IMR-90 (cell line): ENCODE data around the gene GRIA4. TPM values are rescaled to one million over a fixed set of nuclear protein-coding genes. Genes with fewer than 3 reads are reported as not detected.

Experiments
- ATAC-seq: fragments of 200-7000 bp; cut with Tn5 transposase; 2 replicates; pipeline ENCODE4 v1.9.1; 2020; ENCODE audit warnings: low read depth, mild to moderate bottlenecking, moderate library complexity
- BruUV-seq: library from RNA; stranded (reverse); fragments of 400-500 nt; replicated peaks from 2 replicates; lab custom pipeline; 2021; lab: Mats Ljungman, UMichigan
- CTCF ChIA-PET: fragments of 300-600 bp; formaldehyde crosslinking; extraction: SDS; loops from one replicate; lab custom pipeline; 2021; ENCODE audit warnings: antibody characterized with exemption; lab: Yijun Ruan, JAX
- POLR2A ChIA-PET: fragments of 300-600 bp; sonication (Branson Sonifier 250); formaldehyde crosslinking; loops from one replicate; lab custom pipeline; 2022; ENCODE audit warnings: antibody characterized with exemption; ENCODE audit not compliant: unreplicated experiment; lab: Charles Lee
- DNase-seq: peaks from one replicate; pipeline ENCODE4 v3.0.0; 2013
- H2AFZ ChIP-seq: replicated peaks from 2 replicates; pipeline ENCODE3; 2013; ENCODE audit warnings: low read length, mild to moderate bottlenecking; ENCODE audit not compliant: poor library complexity
- H2AK5ac ChIP-seq: 2 replicates; pipeline ENCODE4 v1.6.1; 2013; ENCODE audit warnings: low read depth, low read length, inconsistent platforms
- H2AK9ac ChIP-seq: replicated peaks from 2 replicates; pipeline ENCODE3; 2013; ENCODE audit warnings: mild to moderate bottlenecking, low read depth, low read length, moderate library complexity; ENCODE audit not compliant: poor library complexity
- H2BK120ac ChIP-seq: 2 replicates; pipeline ENCODE4 v1.6.1; 2013; ENCODE audit warnings: low read depth, low read length, inconsistent platforms
- H2BK15ac ChIP-seq: 3 replicates; pipeline ENCODE4 v1.6.1; 2013; ENCODE audit warnings: low read depth, low read length, inconsistent platforms
- H2BK20ac ChIP-seq: 2 replicates; pipeline ENCODE4 v1.6.1; 2013; ENCODE audit warnings: low read depth, mild to moderate bottlenecking, inconsistent platforms, low read length, moderate library complexity
- H2BK5ac ChIP-seq: 2 replicates; pipeline ENCODE4 v1.6.1; 2013; ENCODE audit warnings: mild to moderate bottlenecking, low read depth, low read length, inconsistent platforms; ENCODE audit not compliant: poor library complexity, severe bottlenecking
- H3K14ac ChIP-seq: replicated peaks from 2 replicates; pipeline ENCODE4 v1.6.1; 2013; ENCODE audit warnings: low read depth, low read length, inconsistent platforms
- H3K18ac ChIP-seq: 2 replicates; pipeline ENCODE4 v1.6.1; 2013; ENCODE audit warnings: low read depth, low read length, control low read depth
- H3K23ac ChIP-seq: 2 replicates; pipeline ENCODE4 v1.6.1; 2013; ENCODE audit warnings: low read depth, low read length, inconsistent platforms
- H3K27ac ChIP-seq: 2 replicates; pipeline ENCODE4 v1.5.1; 2013; ENCODE audit warnings: mild to moderate bottlenecking, control low read depth, low read length; ENCODE audit not compliant: insufficient read depth
- H3K27me3 ChIP-seq: 2 replicates; pipeline ENCODE4 v1.6.1; 2013; ENCODE audit warnings: low read length; ENCODE audit not compliant: control insufficient read depth, insufficient read depth
- H3K36me3 ChIP-seq: 2 replicates; pipeline ENCODE4 v1.6.1; 2013; ENCODE audit warnings: low read length, mixed read lengths; ENCODE audit not compliant: control insufficient read depth, insufficient read depth
- H3K4ac ChIP-seq: 2 replicates; pipeline ENCODE4 v1.6.1; 2013; ENCODE audit warnings: low read depth, low read length, inconsistent platforms
- H3K4me1 ChIP-seq: 2 replicates; pipeline ENCODE4 v1.6.1; 2013; ENCODE audit warnings: low read length, mixed read lengths; ENCODE audit not compliant: control insufficient read depth, insufficient read depth
- H3K4me2 ChIP-seq: 2 replicates; pipeline ENCODE4 v1.6.1; 2013; ENCODE audit warnings: low read depth, mild to moderate bottlenecking, control low read depth, low read length, moderate library complexity
- H3K4me3 ChIP-seq: 2 replicates; pipeline ENCODE4 v1.5.1; 2013; ENCODE audit warnings: low read depth, mild to moderate bottlenecking, control low read depth, low read length, moderate library complexity; ENCODE audit not compliant: insufficient read depth
- H3K56ac ChIP-seq: 2 replicates; pipeline ENCODE4 v1.6.1; 2013; ENCODE audit warnings: low read length, inconsistent platforms; ENCODE audit not compliant: insufficient read depth; ENCODE audit errors: extremely low read depth
- H3K79me1 ChIP-seq, 2 experiments: 2 replicates each; pipeline ENCODE4 v1.6.1; 2013; ENCODE audit warnings: low read length in 2 of 2, inconsistent platforms in 1 of 2, low read depth in 1 of 2
- H3K9ac ChIP-seq: 2 replicates; pipeline ENCODE4 v1.6.1; 2013; ENCODE audit warnings: low read depth, low read length, control low read depth
- H3K9me1 ChIP-seq: 2 replicates; pipeline ENCODE4 v1.6.1; 2013; ENCODE audit warnings: low read length, inconsistent platforms; ENCODE audit not compliant: insufficient read depth
- H3K9me3 ChIP-seq: 2 replicates; pipeline ENCODE4 v1.6.1; 2013; ENCODE audit warnings: low read length; ENCODE audit not compliant: control insufficient read depth, insufficient read depth
- H4K20me1 ChIP-seq: 2 replicates; pipeline ENCODE4 v1.6.1; 2013; ENCODE audit warnings: low read length, inconsistent platforms; ENCODE audit not compliant: insufficient read depth
- H4K5ac ChIP-seq: 2 replicates; pipeline ENCODE4 v1.6.1; 2013; ENCODE audit warnings: mild to moderate bottlenecking, low read depth, low read length, control low read depth
- H4K8ac ChIP-seq, 2 experiments: 2 replicates each; pipeline ENCODE4 v1.6.1; 2013; ENCODE audit warnings: low read depth in 2 of 2, low read length in 2 of 2, control low read depth in 1 of 2, inconsistent platforms in 1 of 2
- H4K91ac ChIP-seq: 2 replicates; pipeline ENCODE4 v1.6.1; 2013; ENCODE audit warnings: low read depth, low read length, inconsistent platforms; ENCODE audit not compliant: insufficient read depth
- CEBPB ChIP-seq: IDR thresholded peaks from 2 replicates; pipeline ENCODE4 v1.6.1; 2012; ENCODE audit warnings: low read depth, low read length, improper control_type of control experiment
- RCOR1 ChIP-seq: IDR thresholded peaks from 2 replicates; pipeline ENCODE4 v1.6.1; 2012; ENCODE audit warnings: mild to moderate bottlenecking, low read length, improper control_type of control experiment; ENCODE audit not compliant: insufficient replicate concordance
- WGBS, 2 experiments: methylation state at CpG; one replicate each; pipeline versions ENCODE4 v1.1.5 to v1.1.7; 2013; ENCODE audit warnings: missing lambda C conversion rate in 2 of 2; ENCODE audit not compliant: insufficient read length in 1 of 2; ENCODE audit errors: extremely low coverage in 2 of 2; 5-methylcytosine and 5-hydroxymethylcytosine counted together
- dilution Hi-C: fragments of 300-500 bp; cut with HindIII; formaldehyde crosslinking; loops from one replicate; pipeline ENCODE4 v1.14.3; 2018; ENCODE audit warnings: low sequenced_read_pairs; ENCODE audit not compliant: unreplicated experiment
- in situ Hi-C: fragments of 300-500 bp; cut with MboI; formaldehyde crosslinking; loops from 3 replicates; pipeline ENCODE4 v1.14.3; 2019; ENCODE audit warnings: low sequenced_read_pairs, inconsistent platforms, mixed read lengths
- intact Hi-C: fragments of 100-400 bp; cut with micrococcal nuclease; formaldehyde crosslinking; loops from 2 replicates; pipeline ENCODE4 v1.10.0; 2022
- polyA plus RNA-seq, 3 experiments: library from polyadenylated mRNA; depleted of rRNA; stranded (reverse); fragments of >200 nt; gene quantifications; 2 replicates each; pipeline ENCODE4 v1.2.3, GENCODE V29; 2012; ENCODE audit warnings: low replicate concordance in 1 of 3
- total RNA-seq: library from RNA; depleted of rRNA; stranded (reverse); fragments of >200 nt; gene quantifications from 2 replicates; pipeline ENCODE4 v1.2.3, GENCODE V29; 2012

The GRIA4 gene
- total and polyA plus RNA-seq, 2 of the 4 experiments (the other 2 are of a cell fraction) = 0.36 to 1.0 TPM

- H3K4me1 ChIP-seq = no peaks in the 10 kb centered on the region
- H3K23ac ChIP-seq = no peak overlapping the region
- WGBS, 2 experiments = 70% methylated on average over 3 of the region's 8 CpGs; no CpG with 5 or more reads in 1 of the 2 experiments
- H2BK120ac ChIP-seq = no peak overlapping the region
- intact Hi-C loops (no loop called here), dilution Hi-C loops (no loop called here), in situ Hi-C loops (loop anchor here (25.0 kb wide), 1 partner anchor 933 kb away; no protein-coding TSS in a partner anchor)
- H2AK5ac ChIP-seq = no peak overlapping the region
- no peak overlapping the region for H2BK15ac ChIP-seq
- no peak overlapping the region for H3K18ac ChIP-seq
- H2BK20ac ChIP-seq = no peak overlapping the region
- H3K27ac ChIP-seq = no peak overlapping the region
- no peak overlapping the region for H3K14ac ChIP-seq
- no peak overlapping the region for H4K5ac ChIP-seq
- DNase-seq (no peak), ATAC-seq (no peak)
- no peak overlapping the region for H2AK9ac ChIP-seq
- no peaks in the 10 kb centered on the region for H3K9me3 ChIP-seq
- H3K56ac ChIP-seq = no peak overlapping the region
- no peaks in the 10 kb centered on the region for H3K27me3 ChIP-seq
- no peak overlapping the region for H2BK5ac ChIP-seq
- no peak for TF ChIP-seq RCOR1
- TF ChIP-seq CEBPB = 0 out of 2 replicates have a peak, but pooled peaks have one; percentile 37
- CTCF ChIA-PET = interaction anchor here (1.4 kb wide), 1 partner anchor 8 kb away, joined by 4 read pairs; no protein-coding TSS in a partner anchor
- H4K8ac ChIP-seq = no peak overlapping the region
- no peak overlapping the region for H3K4ac ChIP-seq
- H4K91ac ChIP-seq = no peak overlapping the region; the same call in 1 of the 2 replicates
- H3K9ac ChIP-seq = no peak overlapping the region
- POLR2A ChIA-PET = no interaction called here
- H4K20me1 ChIP-seq = no peaks in the 10 kb centered on the region
- H2AFZ ChIP-seq = no peak overlapping the region
- no peaks in the 10 kb centered on the region; the same call in 1 of the 2 replicates for H3K9me1 ChIP-seq
- no TSS peak for BruUV-seq
- no peaks in the 10 kb centered on the region for H3K36me3 ChIP-seq
- H3K79me1 ChIP-seq = no peaks in the 10 kb centered on the region
- H3K4me2 ChIP-seq = no peak overlapping the region
- H3K4me3 ChIP-seq = no peak overlapping the region
Observed at GRCh38 chr11:105870516-105871113, 260.7 kb downstream of the GRIA4 start.
